ENCODE data around the gene ISOC2.

Gene ISOC2

DNA sequence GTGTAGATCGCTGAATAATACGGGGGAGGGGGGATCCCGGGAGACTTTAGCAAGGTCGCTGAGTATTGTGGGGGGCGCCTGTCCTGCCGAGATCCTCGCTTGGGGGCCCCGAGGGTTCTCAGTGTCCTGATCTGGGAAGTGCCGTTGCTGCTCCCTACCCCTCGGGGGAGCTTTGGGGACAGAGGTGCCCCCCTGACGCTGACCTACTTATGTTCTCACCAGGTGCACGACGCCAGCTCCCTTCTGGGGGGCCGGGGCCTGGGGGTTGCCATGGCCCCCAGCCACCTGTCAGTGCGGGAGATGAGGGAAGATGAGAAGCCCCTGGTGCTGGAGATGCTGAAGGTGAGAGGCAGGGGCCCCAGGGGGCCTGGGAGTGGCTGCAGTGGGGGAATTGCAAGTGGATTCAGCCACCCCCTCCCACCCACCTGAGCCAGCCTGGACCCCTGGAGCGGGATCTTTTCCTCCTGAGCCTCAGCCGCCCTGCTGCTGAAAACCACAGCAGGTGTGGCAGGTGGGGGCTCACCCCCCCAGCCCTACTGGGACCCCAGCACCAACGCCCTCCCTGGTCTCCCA lies 24.1 kb upstream of the ISOC2 start:
- DNase-seq (ENCODE audit: extremely low spot score): no peak
- ChIA-PET CTCF (interaction anchor here (0.8 kb wide), 1 partner anchor 18 kb away, joined by 4 read pairs; no protein-coding TSS in a partner anchor), POLR2A (interaction anchor here (0.9 to 2.0 kb wide), 5 partner anchors 9 to 18 kb away, joined by 3 to 21 read pairs (median 4); partner anchors contain the start of gene ZNF628)
- TF ChIP-seq L3MBTL2 (conservative IDR thresholded peaks at IDR 0.05) (no peak), CTBP1 (IDR thresholded peaks at IDR 0.05; ENCODE audit: borderline replicate concordance) (no peak), SP1 (IDR thresholded peaks at IDR 0.05) (no peak), NFRKB (IDR thresholded peaks at IDR 0.05) (no peak), FOXK2 (IDR thresholded peaks at IDR 0.05) (no peak), ARNT (IDR thresholded peaks at IDR 0.05) (no peak), SUZ12 (IDR thresholded peaks at IDR 0.05) (no peak), ELF4 (IDR thresholded peaks at IDR 0.05) (no peak), BHLHE40 (IDR thresholded peaks at IDR 0.05; ENCODE audit: borderline replicate concordance) (no peak), TARDBP (IDR thresholded peaks at IDR 0.05) (no peak), HDGF (IDR thresholded peaks at IDR 0.05; ENCODE audit: borderline replicate concordance) (no peak), LEF1 (IDR thresholded peaks at IDR 0.05; ENCODE audit: borderline replicate concordance) (no peak), FOXA1 (IDR thresholded peaks at IDR 0.05) (no peak), FOXM1 (IDR thresholded peaks at IDR 0.05; ENCODE audit: borderline replicate concordance) (no peak), ZNF384 (IDR thresholded peaks at IDR 0.05) (no peak)
- TF ChIP-seq, protein P1, sequence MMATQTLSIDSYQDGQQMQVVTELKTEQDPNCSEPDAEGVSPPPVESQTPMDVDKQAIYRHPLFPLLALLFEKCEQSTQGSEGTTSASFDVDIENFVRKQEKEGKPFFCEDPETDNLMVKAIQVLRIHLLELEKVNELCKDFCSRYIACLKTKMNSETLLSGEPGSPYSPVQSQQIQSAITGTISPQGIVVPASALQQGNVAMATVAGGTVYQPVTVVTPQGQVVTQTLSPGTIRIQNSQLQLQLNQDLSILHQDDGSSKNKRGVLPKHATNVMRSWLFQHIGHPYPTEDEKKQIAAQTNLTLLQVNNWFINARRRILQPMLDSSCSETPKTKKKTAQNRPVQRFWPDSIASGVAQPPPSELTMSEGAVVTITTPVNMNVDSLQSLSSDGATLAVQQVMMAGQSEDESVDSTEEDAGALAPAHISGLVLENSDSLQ (IDR thresholded peaks at IDR 0.05): no peak

DNA sequence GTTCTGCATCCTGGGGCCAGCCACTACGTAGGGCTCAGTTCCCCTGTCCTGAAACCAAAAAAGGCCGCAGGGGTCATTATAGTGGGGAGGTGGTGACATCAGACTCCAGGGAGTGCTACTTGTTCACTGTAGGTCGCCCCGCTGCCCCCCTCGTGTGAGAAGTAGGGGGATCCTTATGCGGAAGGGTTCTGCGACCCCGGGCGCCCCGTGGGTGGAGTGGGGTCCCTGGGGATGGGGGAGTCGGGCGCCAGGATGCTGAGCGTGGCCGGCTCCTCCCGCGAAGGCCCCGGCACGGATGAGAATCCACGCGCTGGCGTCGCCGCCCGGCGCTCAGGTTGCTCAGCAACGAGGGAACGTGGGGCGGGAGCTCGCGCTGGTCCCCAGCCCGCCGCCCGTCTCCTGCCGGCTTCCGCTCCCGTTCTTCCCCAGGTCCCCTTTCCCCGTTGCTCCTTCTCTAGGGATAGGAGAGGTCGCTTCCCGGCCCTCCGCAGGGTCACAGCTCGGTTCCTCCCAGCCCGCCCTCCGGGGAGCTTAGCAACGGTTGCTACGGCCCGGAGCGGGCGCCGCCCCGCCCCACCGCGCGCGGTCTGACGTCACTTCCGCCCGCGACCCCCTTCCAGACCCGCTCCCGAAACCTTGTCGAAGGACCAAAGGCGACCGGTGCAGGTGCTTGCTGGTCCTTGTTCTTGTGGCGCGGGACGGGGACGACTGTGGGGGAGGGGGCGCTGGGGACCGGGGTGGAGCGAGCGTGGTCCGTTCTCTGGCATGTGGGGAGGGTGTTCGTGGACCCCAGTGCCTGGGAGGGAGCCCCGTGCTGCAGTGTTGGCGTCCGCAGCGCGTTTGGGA lies 23.4 kb upstream of the ISOC2 start, which contains the start of gene NAT14:
Gene NAT14 (plus strand): TSS at position 596 of the 846 bp plus-strand sequence. CDS start 521 bp downstream, outside the sequence.
- POLR2A ChIA-PET: interaction anchor here (0.6 to 2.0 kb wide), 8 partner anchors 9 to 23 kb away, joined by 3 to 21 read pairs (median 4); partner anchors contain the start of gene ZNF628
- TF ChIP-seq L3MBTL2 (conservative IDR thresholded peaks at IDR 0.05) (peak; percentile 36), ELF4 (IDR thresholded peaks at IDR 0.05) (no peak), SUZ12 (IDR thresholded peaks at IDR 0.05) (no peak)
- peak; percentile 91 for DNase-seq (ENCODE audit: extremely low spot score)
- CTCF ChIA-PET: interaction anchor here (0.8 kb wide), 1 partner anchor 18 kb away, joined by 4 read pairs; no protein-coding TSS in a partner anchor

DNA sequence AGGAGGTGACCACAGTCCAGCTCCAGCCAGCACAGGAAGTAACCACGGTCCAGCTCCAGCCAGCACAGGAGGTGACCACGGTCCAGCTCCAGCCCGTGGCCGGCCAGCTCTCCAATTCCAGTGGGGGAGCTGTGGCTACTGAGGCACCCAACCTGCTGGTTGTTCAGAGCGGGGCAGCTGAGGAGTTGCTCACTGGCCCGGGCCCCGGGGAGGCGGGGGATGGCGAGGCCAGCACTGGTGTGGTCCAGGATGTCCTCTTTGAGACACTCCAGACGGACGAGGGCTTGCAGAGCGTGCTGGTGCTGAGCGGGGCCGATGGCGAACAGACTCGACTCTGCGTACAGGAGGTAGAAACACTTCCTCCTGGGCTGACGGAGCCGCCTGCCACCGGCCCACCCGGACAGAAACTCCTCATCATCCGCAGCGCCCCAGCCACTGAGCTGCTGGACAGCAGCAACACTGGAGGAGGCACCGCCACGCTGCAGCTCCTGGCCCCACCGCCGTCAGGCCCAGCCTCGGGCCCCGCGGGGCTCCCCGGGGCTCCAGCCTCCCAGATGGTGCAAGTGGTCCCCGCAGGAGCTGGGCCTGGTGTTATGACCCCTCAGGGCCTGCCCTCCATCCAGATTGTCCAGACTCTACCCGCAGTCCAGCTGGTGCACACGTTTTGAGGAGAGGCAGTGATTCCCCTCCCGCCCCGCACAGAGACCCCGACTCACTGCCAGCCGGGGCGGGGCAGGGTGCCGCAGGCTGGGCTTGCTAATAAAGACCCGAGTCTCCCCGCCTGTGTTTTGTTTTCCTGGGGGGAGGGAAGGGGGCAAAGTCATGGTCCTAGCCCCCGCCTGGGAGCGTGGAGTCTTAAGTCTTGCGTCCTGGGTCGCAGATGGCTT lies 22.5 kb upstream of the ISOC2 start:
- TF ChIP-seq CTBP1 (IDR thresholded peaks at IDR 0.05; ENCODE audit: borderline replicate concordance): no peak
- TF ChIP-seq LEF1 (IDR thresholded peaks at IDR 0.05; ENCODE audit: borderline replicate concordance): no peak
- TF ChIP-seq HDGF (IDR thresholded peaks at IDR 0.05; ENCODE audit: borderline replicate concordance): no peak
- TF ChIP-seq ELF4 (IDR thresholded peaks at IDR 0.05): no peak
- TF ChIP-seq FOXK2 (IDR thresholded peaks at IDR 0.05): no peak
- TF ChIP-seq, protein P1 (IDR thresholded peaks at IDR 0.05): no peak
- TF ChIP-seq NFRKB (IDR thresholded peaks at IDR 0.05): no peak
- no peak for TF ChIP-seq ARNT (IDR thresholded peaks at IDR 0.05)
- TF ChIP-seq BHLHE40 (IDR thresholded peaks at IDR 0.05; ENCODE audit: borderline replicate concordance): no peak
- TF ChIP-seq FOXA1 (IDR thresholded peaks at IDR 0.05): no peak
- no peak for TF ChIP-seq FOXM1 (IDR thresholded peaks at IDR 0.05; ENCODE audit: borderline replicate concordance)
- no peak for TF ChIP-seq L3MBTL2 (conservative IDR thresholded peaks at IDR 0.05)
- TF ChIP-seq SUZ12 (IDR thresholded peaks at IDR 0.05): no peak
- TF ChIP-seq ZNF384 (IDR thresholded peaks at IDR 0.05): no peak
- TF ChIP-seq SP1 (IDR thresholded peaks at IDR 0.05): no peak
- no peak for TF ChIP-seq TARDBP (IDR thresholded peaks at IDR 0.05)
- CTCF ChIA-PET: no interaction called here
- POLR2A ChIA-PET: interaction anchor here (0.8 to 2.0 kb wide), 3 partner anchors 8 to 28 kb away, joined by 3 to 21 read pairs (median 3); partner anchors contain the start of gene ZNF628
- no peak for DNase-seq (ENCODE audit: extremely low spot score)

DNA sequence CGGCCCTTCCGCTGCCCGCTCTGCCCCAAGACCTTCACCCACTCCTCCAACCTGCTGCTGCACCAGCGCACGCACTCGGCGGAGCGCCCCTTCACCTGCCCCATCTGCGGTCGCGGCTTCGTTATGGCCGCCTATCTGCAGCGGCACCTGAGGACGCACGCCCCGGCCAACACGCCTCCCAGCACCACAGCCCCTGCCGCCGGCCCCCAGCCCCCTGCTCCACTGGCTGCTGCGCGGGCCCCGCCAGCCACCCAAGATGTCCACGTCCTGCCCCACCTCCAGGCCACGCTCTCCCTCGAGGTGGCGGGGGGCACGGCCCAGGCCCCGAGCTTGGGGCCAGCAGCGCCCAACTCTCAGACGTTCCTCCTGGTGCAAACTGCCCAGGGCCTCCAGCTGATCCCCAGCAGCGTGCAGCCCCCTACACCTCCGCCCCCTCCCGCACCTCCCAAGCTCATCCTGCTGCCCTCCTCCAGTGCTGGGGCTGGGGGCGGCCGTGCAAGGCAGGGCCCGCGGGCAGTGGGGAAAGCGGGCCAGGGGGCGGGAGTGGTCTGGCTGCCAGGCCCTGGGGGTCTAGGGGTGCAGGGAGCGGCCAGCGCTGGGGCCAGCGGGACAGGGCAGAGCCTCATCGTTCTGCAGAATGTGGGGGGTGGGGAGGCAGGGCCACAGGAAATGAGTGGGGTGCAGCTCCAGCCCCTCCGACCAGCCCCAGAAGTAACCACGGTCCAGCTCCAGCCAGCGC lies 21.7 kb upstream of the ISOC2 start:
- ChIA-PET POLR2A (interaction anchor here (0.8 kb wide), 1 partner anchor 29 kb away, joined by 3 read pairs; no protein-coding TSS in a partner anchor), CTCF (no interaction called here)
- no peak for TF ChIP-seq ARNT (IDR thresholded peaks at IDR 0.05)
- DNase-seq (ENCODE audit: extremely low spot score): no peak

DNA sequence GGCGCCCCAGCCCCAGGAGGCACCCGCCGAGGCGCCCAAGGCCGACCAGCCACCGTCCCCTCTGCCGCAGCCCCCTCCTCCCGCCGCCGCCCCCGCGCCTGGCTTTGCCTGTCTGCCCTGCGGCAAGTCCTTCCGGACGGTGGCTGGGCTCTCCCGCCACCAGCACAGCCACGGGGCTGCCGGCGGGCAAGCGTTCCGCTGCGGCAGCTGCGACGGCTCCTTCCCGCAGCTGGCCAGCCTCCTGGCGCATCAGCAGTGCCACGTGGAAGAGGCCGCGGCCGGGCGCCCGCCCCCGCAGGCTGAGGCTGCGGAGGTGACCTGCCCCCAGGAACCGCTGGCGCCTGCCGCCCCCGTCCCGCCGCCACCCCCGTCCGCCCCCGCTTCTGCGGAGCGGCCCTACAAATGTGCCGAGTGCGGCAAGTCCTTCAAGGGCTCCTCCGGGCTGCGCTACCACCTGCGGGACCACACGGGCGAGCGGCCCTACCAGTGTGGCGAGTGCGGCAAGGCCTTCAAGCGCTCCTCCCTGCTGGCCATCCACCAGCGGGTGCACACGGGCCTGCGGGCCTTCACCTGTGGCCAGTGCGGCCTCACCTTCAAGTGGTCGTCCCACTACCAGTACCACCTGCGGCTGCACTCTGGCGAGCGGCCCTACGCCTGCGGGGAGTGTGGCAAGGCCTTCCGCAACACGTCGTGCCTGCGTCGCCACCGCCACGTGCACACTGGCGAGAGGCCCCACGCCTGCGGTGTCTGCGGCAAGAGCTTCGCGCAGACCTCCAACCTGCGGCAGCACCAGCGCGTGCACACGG lies 20.9 kb upstream of the ISOC2 start:
- no peak for DNase-seq (ENCODE audit: extremely low spot score)
- ChIA-PET POLR2A (interaction anchor here (0.8 kb wide), 1 partner anchor 29 kb away, joined by 3 read pairs; no protein-coding TSS in a partner anchor), CTCF (no interaction called here)
- TF ChIP-seq ZNF384 (IDR thresholded peaks at IDR 0.05) (no peak), FOXM1 (IDR thresholded peaks at IDR 0.05; ENCODE audit: borderline replicate concordance) (no peak), FOXA1 (IDR thresholded peaks at IDR 0.05) (no peak), LEF1 (IDR thresholded peaks at IDR 0.05; ENCODE audit: borderline replicate concordance) (no peak), NFRKB (IDR thresholded peaks at IDR 0.05) (no peak), FOXK2 (IDR thresholded peaks at IDR 0.05) (no peak), SP1 (IDR thresholded peaks at IDR 0.05) (no peak), CTBP1 (IDR thresholded peaks at IDR 0.05; ENCODE audit: borderline replicate concordance) (no peak), ARNT (IDR thresholded peaks at IDR 0.05) (no peak), HDGF (IDR thresholded peaks at IDR 0.05; ENCODE audit: borderline replicate concordance) (no peak), BHLHE40 (IDR thresholded peaks at IDR 0.05; ENCODE audit: borderline replicate concordance) (no peak), SUZ12 (IDR thresholded peaks at IDR 0.05) (no peak), TARDBP (IDR thresholded peaks at IDR 0.05) (no peak), L3MBTL2 (conservative IDR thresholded peaks at IDR 0.05) (no peak), ELF4 (IDR thresholded peaks at IDR 0.05) (no peak)
- TF ChIP-seq, protein P1 (IDR thresholded peaks at IDR 0.05): no peak
